ENCODE data around the gene SLC6A18.

DNA sequence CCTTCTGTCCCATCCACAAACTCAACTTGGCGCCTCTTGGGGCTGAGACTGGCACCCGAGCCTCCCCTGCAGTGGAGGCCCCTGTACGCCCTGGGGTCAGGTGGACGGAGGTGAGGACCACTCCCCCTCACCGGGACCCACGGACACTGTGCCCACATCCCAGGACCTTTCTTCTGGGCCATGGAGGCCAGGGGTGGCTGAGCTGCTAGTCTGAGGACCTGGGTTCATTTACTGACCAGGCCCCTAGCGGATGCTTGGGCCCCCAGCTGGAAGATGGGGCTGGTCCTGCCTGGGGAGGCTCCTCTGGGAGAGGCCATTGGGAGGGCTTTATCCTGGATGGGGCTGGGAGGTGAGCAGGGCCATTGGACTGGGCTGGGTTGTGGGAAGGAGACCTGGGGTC lies 40.7 kb upstream of the SLC6A18 start:
- TF ChIP-seq, protein P1, sequence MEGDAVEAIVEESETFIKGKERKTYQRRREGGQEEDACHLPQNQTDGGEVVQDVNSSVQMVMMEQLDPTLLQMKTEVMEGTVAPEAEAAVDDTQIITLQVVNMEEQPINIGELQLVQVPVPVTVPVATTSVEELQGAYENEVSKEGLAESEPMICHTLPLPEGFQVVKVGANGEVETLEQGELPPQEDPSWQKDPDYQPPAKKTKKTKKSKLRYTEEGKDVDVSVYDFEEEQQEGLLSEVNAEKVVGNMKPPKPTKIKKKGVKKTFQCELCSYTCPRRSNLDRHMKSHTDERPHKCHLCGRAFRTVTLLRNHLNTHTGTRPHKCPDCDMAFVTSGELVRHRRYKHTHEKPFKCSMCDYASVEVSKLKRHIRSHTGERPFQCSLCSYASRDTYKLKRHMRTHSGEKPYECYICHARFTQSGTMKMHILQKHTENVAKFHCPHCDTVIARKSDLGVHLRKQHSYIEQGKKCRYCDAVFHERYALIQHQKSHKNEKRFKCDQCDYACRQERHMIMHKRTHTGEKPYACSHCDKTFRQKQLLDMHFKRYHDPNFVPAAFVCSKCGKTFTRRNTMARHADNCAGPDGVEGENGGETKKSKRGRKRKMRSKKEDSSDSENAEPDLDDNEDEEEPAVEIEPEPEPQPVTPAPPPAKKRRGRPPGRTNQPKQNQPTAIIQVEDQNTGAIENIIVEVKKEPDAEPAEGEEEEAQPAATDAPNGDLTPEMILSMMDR (IDR thresholded peaks at IDR 0.05; ENCODE audit: poor library complexity) = no peak
- TF ChIP-seq EZH2 (IDR thresholded peaks at IDR 0.05; ENCODE audit: borderline replicate concordance) (no peak), EZH2phosphoT487 (IDR thresholded peaks at IDR 0.05; ENCODE audit: low read depth, severe bottlenecking, unreplicated experiment) (no peak)

Data from hepatocyte (in vitro differentiated cells).